Medulla oblongata (tissue), 1 donor: ENCODE measurements around the gene THRB.

ENCODE experiments used
- DNase-seq: peaks from one replicate; pipeline ENCODE4 v3.0.0-alpha.2; 2015; ENCODE audit errors: extremely low spot score

THRB gene

DNA sequence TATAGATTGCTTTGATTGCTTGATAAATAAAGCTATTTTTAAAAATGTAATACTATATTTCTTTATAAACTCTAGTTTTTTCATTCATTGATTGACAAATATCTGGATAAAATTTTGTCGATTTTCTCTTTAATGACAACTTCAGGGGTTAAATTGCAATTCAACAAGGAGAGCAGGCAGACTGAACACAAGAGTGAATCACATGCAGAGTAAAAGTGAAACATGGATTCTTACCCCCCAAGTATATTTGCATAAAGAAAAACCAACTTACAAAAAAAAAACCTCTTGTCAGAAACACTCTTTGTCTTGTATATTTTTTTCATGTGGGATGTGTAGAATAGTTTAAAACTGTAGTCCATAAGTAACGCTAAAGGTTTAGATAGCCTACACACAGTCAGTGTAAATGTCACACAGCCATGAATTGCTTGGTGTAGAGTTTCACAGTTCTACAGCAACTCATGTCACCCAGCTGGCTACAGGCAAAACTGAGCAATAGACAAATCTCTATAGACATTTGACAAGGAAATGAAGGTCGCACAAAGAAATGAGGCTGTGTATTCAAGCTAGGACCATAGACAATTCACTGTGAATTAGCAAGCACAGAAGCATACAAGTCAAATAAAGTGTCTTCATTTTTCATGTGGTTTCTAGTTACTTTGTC is 141.6 kb downstream of the THRB start:
- no peak for DNase-seq

- DNase-seq = peak; percentile 51
These were observed 142.7 kb downstream of the THRB start for GRCh38 chr3:24351779-24352469.

DNA sequence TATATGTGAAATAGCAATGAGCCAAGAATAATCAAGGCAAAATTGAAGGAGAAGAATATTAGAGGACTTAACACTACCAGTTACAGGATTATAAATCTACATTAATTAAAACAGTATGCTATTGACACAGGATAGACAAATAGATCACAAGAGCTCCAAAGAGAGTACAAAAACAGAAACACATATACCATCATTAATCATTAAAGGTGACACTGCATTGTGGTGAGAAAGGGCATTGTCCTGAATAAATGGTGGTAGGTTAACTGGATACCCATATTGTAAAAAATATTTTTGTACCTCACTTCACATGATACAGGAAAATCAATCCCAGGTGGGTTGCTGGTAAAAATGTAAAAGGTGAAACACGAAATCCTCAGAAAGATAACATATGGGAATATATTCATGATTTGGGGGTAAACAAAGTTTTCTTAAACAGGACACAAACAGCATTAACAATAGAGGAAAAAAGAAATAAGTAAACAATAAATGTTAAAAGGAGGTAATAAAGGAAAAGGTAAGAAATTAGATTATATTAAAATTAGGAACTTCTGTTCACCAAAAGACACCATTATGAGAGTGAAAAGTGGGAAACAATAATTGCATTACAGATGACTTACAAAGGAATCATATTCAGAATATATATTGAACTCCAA is 145.2 kb downstream of the THRB start:
- DNase-seq = no peak

DNA sequence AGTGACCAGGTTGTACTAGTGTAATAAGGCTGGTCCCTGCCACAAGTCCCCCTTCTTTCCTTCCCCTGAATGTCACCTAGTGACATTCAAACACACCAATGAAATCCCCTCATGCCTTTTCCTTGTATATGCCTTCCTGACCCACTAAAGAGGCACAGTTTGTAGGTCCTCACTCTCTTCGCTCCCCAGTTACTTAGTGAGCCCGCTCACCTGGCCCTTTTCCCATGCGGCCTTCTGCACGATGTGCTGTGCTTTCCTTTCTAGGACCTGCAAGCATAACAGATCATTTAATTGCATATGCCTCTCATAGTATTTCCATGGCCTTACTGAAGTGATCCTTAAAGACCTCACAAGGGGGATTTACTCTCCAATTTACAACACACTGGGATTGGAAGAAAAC is 146.3 kb downstream of the THRB start:
- DNase-seq = no peak

DNA sequence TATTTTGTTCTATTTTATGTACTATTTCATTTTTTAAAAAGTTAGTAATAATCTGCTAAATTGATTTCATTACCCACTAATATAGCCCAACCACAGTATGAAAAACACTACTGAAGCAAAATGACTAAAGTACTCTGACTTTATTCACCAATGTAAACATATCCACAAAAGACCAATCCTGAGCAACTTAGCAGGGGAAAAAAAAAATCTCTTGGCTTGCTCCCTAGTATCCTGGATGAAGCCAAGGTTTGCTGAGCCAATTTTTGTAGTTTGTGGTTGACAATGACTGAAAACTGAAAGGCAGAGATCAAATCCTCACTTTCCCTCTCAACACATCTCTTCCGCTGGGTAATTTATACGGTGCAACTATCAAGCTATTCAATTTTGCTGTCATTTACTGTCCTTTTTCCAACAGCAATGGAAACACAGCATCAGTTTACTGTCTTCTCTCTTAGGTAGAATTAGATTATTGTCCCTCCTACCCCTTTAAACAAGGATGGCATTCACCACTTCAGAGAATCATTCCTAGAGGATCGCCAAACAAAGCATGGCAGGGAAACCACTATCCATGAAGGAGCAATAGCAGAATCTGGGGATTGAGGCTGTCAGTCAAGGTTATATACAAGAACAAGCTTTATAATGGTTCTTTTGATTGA is 149.7 kb downstream of the THRB start:
- DNase-seq = peak; percentile 39

DNA sequence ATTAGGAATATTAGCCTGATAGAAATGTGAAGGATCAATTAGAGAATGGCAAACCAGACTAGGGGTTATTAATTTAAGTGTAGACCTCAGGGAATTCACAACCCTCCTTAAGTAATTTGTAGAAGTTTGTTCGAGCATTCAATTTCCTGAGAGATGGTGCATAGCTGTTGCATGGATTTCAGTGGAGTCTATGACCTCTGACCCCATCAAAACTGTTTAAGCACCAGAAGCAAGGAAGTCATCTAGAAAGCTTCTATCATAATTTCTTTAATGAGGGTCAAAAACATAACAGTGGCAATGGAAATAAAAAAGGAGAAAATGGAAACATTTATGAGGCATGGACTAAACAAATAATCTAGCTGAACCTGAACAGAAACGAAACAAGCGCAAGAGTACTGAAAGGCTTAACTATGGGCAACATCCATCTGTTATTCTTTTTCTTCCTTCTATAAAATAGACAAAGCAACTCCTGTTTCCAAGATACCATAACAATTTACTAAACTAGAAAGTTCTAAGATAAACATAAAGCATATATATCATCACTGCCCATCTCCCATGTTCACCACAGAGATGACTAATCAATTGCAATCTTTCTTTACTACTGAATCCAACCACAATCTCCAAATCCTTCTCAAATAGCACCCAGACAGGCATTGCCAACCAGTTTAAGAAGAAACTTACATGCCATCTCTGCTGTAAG is 151.4 kb downstream of the THRB start:
- no peak for DNase-seq

DNA sequence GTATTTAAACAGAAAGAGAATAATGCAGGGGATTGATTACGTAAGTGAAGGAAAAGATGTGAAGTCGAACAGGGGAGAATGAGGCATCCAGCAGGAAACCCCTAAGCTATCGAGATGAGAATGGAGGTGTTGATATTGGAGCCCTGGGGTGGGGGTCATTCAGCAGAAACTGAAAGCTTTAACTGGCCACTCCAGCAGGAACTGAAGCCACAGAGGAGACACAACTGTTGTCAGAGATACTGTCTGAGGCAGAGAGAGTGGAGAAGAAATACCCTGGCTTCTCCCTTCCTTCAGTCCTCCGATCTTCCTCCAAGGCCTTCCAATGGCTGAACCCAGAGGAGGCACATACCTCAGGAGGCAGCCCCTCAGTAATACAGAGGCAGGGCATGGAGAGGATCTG is 152.4 kb downstream of the THRB start:
- DNase-seq = no peak

- DNase-seq = no peak
These were observed 153.0 kb downstream of the THRB start for GRCh38 chr3:24341668-24342067.

DNA sequence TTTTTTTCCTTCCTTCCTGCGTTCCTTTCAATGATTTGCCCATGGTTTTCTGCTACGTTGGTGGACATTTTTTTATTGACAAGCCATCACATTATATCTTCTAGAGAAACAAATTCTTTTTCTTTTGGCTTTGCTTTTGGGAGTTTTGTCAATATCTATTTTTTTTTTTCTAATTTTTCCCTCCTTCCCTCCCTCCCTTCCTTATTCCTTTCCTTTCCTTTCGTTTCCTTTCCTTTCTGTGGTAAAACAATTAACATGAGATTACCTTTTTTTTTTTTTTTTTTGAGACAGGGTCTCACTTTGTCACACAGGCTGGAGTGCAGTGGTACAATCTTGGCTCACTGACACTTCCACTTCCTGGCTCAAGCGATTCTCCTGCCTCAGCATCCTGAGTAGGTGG is 153.7 kb downstream of the THRB start:
- no peak for DNase-seq

DNA sequence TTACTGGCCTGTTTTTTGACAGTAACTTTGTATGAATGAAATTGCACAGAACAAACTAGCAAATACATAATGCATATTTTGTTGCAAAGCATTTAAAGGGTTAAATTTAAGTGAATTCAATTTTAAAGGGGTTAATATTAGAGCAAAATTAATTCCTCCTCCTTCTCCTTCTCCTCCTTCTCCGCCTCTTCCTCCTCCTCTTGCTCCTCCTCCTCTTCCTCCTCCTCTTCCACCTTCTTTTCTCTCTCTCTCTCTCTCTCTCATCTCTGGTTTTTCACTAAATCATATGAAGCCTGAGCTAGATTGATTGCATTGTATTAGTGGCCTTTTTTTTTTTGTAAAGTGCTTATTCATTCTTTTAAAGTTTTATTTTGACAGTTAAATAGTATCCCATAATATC is 154.5 kb downstream of the THRB start:
- no peak for DNase-seq

- no peak for DNase-seq
These were observed 155.3 kb downstream of the THRB start for GRCh38 chr3:24339266-24339825.

DNA sequence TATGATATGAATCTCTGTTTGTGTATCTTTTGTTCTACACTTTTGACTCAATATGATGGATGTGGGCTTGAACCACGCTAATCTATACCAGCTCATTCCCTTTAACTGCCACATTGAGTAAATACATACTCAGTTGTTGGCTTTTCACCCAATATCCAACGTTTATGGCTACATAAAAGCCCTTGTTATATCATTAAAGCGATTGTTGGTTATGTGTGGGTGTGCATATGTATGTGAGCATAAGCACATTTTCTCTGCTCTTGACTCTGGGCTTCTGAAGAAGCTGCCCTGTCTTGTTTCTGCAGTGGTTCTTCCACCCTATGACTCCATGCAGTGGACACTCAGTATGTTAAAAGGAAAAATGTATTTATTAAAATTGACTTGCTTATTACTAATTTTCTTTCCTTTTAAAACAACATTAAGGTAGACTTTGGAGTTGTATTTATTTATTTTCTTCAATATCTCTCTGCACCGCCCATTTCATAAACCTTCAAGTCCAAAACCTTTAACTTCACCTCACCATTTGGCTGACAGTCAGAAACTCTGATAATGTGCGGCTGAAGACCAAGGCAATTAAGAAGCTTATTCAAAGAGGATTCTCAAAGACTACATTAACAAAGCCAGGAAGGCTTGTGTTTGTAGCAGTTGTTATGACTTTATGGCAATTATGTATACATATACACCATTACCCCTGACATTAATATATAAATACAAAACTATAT is 156.1 kb downstream of the THRB start:
- DNase-seq = no peak

- peak; percentile 84 for DNase-seq
These were observed 158.5 kb downstream of the THRB start for GRCh38 chr3:24336101-24336500.

- no peak for DNase-seq
These were observed 162.6 kb downstream of the THRB start for GRCh38 chr3:24332092-24332491.

GRCh38 chr3:24323272-24323671 is 171.4 kb downstream of the THRB start:
- no peak for DNase-seq

GRCh38 chr3:24320601-24321000 is 174.0 kb downstream of the THRB start:
- no peak for DNase-seq

GRCh38 chr3:24318677-24319287 is 175.9 kb downstream of the THRB start:
- no peak for DNase-seq

- no peak for DNase-seq
These were observed 177.7 kb downstream of the THRB start for GRCh38 chr3:24316887-24317383.

DNA sequence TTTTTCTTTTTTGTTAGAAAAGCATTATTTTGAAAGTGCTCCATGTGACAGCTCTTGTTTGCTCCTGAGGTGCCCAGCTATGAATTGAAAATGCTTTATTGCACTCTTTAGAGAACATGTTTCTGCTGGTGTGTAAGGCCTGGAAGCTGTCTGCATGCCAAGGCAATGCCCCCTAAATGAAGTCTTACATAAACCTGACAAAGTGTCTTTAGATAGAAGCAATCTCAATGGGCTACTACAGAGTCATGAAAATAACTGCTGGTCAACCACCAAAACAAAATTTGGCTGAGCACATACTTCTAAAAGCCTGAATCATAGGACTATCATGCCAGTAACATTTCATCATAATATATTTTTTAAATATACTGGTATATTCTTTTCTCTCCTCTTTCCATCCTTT is 178.7 kb downstream of the THRB start:
- DNase-seq = no peak

DNA sequence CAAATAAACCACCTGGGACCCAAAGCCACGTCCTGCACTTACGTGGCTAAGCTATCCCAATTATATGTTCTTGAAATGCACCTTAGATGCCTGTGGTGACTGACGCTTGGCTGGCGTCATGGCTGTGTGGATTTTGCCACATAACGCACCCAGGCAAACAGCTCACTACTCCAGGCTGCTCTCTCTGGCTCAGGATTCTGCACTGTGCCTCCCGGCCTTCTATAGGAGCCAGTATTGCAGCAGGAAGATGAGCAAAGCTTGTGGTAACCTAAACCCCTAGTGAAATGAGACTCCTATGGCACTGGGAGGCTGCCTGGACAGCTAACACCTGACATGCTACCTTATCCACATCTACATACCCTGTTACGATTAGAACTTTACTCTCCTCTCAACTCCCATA is 179.3 kb downstream of the THRB start:
- DNase-seq = no peak
